Neural crest cell (in vitro differentiated cells): ENCODE results near the gene RNF25. TPM values are rescaled to one million over a fixed set of nuclear protein-coding genes. Genes with fewer than 3 reads are reported as not detected.

Source experiments
- DNase-seq: peaks from one replicate; pipeline ENCODE4 v3.0.0; 2021; ENCODE audit warnings: low read depth, mixed read lengths, low spot score
- H3K27ac Mint-ChIP-seq: one replicate; pipeline ENCODE4 v1.8.0; 2021; ENCODE audit warnings: mild to moderate bottlenecking, mixed read lengths; ENCODE audit not compliant: unreplicated experiment
- H3K27me3 Mint-ChIP-seq: 2 replicates; pipeline ENCODE4 v1.8.0; 2021; ENCODE audit warnings: low read depth, mild to moderate bottlenecking, mixed read lengths
- H3K36me3 Mint-ChIP-seq: 2 replicates; pipeline ENCODE4 v1.8.0; 2021; ENCODE audit warnings: low read depth, mild to moderate bottlenecking, mixed read lengths
- H3K4me1 Mint-ChIP-seq: 2 replicates; pipeline ENCODE4 v1.8.0; 2021; ENCODE audit warnings: mixed read lengths
- H3K4me3 Mint-ChIP-seq: one replicate; pipeline ENCODE4 v1.8.0; 2021; ENCODE audit warnings: mild to moderate bottlenecking, mixed read lengths
- H3K9me3 Mint-ChIP-seq: 2 replicates; pipeline ENCODE4 v1.8.0; 2021; ENCODE audit warnings: mixed read lengths
- CTCF ChIP-seq: fragments of 200-600 bp; sonication (generic); conservative IDR thresholded peaks from 2 replicates; pipeline ENCODE4 v1.5.0; 2021; ENCODE audit warnings: antibody characterized with exemption, mild to moderate bottlenecking
- total RNA-seq: library from RNA; stranded (reverse); gene quantifications from 2 replicates; pipeline ENCODE4 v1.2.1, GENCODE V29; 2021

RNF25 gene
- total RNA-seq, 1 donor from 2014 or later: 39.2 TPM

GRCh38 chr2:218655751-218656150, 16.1 kb downstream of the RNF25 start:
- no peaks in the 10 kb centered on the region for H3K36me3 Mint-ChIP-seq

GRCh38 chr2:218648787-218649100, 23.1 kb downstream of the RNF25 start:
- TF ChIP-seq CTCF: peak; percentile 1
- Mint-ChIP-seq H3K9me3 (no peaks in the 10 kb centered on the region), H3K36me3 (peaks cover 11% of the 10 kb centered on the region), H3K4me1 (no peaks in the 10 kb centered on the region), H3K27me3 (no peaks in the 10 kb centered on the region), H3K27ac (no peak overlapping the region), H3K4me3 (no peak overlapping the region)
- DNase-seq: no peak

More at GRCh38 chr2:218655751-218656150, 16.1 kb downstream of the RNF25 start:
- Mint-ChIP-seq H3K4me3 (peak overlapping the region; percentile 19), H3K27ac (no peak overlapping the region), H3K9me3 (no peaks in the 10 kb centered on the region), H3K27me3 (no peaks in the 10 kb centered on the region), H3K4me1 (peaks cover 19% of the 10 kb centered on the region)
- DNase-seq: no peak
- TF ChIP-seq CTCF: no peak

GRCh38 chr2:218648088-218648786, 23.6 kb downstream of the RNF25 start:
- TF ChIP-seq CTCF: peak; percentile 78
- Mint-ChIP-seq H3K36me3 (peaks cover 11% of the 10 kb centered on the region), H3K9me3 (no peaks in the 10 kb centered on the region), H3K27ac (no peak overlapping the region), H3K4me3 (no peak overlapping the region), H3K27me3 (no peaks in the 10 kb centered on the region), H3K4me1 (no peaks in the 10 kb centered on the region)
- peak; percentile 52 for DNase-seq

GRCh38 chr2:218645126-218645525, 26.7 kb downstream of the RNF25 start:
- Mint-ChIP-seq H3K27me3 (no peaks in the 10 kb centered on the region), H3K36me3 (peaks cover 10% of the 10 kb centered on the region), H3K4me1 (no peaks in the 10 kb centered on the region), H3K9me3 (no peaks in the 10 kb centered on the region), H3K27ac (no peak overlapping the region), H3K4me3 (no peak overlapping the region)
- no peak for DNase-seq
- no peak for TF ChIP-seq CTCF

- Mint-ChIP-seq H3K27ac (peak overlapping the region; percentile 45), H3K27me3 (no peaks in the 10 kb centered on the region), H3K36me3 (peaks cover 10% of the 10 kb centered on the region), H3K4me1 (no peaks in the 10 kb centered on the region), H3K4me3 (no peak overlapping the region), H3K9me3 (no peaks in the 10 kb centered on the region)
- no peak for TF ChIP-seq CTCF
- DNase-seq: no peak
Observed at GRCh38 chr2:218644721-218645120, 27.1 kb downstream of the RNF25 start.
